Ishikawa (cell line): Measurements from ENCODE around the gene PPFIBP1.

Experiments used
- CEBPB ChIP-seq: IDR thresholded peaks from 2 replicates; pipeline ENCODE4 v1.6.1; 2012
- CREB1 ChIP-seq: IDR thresholded peaks from 2 replicates; pipeline ENCODE4 v1.6.1; 2012; ENCODE audit warnings: low read depth

DNA sequence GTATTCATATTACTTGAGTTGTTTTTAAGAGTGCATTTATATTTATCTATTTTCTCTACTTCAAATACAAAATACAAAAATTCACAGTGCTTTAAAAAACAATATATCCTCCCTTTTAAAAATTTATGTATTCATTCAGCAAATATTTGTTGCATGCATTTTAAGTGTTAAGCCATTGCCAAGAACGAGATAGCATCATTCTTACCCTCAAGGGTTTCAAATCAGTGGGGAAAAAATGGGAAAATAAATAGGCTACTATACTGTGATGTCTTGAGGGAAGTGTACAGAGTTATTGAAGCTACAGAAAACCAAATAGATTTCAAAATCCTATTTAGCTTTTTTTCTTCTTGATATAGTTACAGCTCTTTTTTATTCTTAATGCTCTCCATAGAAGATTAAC lies 209.8 kb downstream of the PPFIBP1 start:
- TF ChIP-seq CREB1 (no peak), CEBPB (no peak)
